ENCODE data around the gene SEC24B. TPM values are rescaled to one million over a fixed set of nuclear protein-coding genes. Genes with fewer than 3 reads are reported as not detected.
"Not testable (repeated sequence)": the region's sequence is repeated elsewhere in the genome, so short reads cannot be mapped to it uniquely, and the experiment has no call there.

The SEC24B gene
- total RNA-seq, 6 donors from 2014 or later = 17.4 to 38.8 (median 29.2) TPM

GRCh38 chr4:109506890-109507289 is 73.3 kb downstream of the SEC24B start:
- no peak for ATAC-seq (ENCODE audit: low FRiP score in 2 of 2)

GRCh38 chr4:109510687-109511086 is 77.1 kb downstream of the SEC24B start:
- no peaks in the 10 kb centered on the region for H3K4me1 ChIP-seq
- TF ChIP-seq CTCF (IDR thresholded peaks at IDR 0.05) (no peak), POLR2A (IDR thresholded peaks at IDR 0.05) (no peak), EP300 (IDR thresholded peaks at IDR 0.05) (no peak), POLR2AphosphoS5 (IDR thresholded peaks at IDR 0.05) (no peak)
- H3K9me3 ChIP-seq = no peaks in the 10 kb centered on the region
- no peak overlapping the region for H3K4me3 ChIP-seq
- ATAC-seq (ENCODE audit: low FRiP score in 2 of 2) (no peak), DNase-seq (no peak)
- no peak overlapping the region for H3K27ac ChIP-seq
- H3K27me3 ChIP-seq = no peaks in the 10 kb centered on the region
- whole genome bisulfite sequencing, 2 donors = 68 to 71% methylated on average over 2 of the region's 2 CpGs
- peaks cover 2 to 82% (median 27%) of the 10 kb centered on the region in 4 donors for H3K36me3 ChIP-seq

More at GRCh38 chr4:109506890-109507289, 73.3 kb downstream of the SEC24B start:
- H3K27ac ChIP-seq = no peak overlapping the region
- no peaks in the 10 kb centered on the region for H3K9me3 ChIP-seq
- no peaks in the 10 kb centered on the region for H3K4me1 ChIP-seq
- DNase-seq = no peak
- peaks cover 0 to 58% (median 14%) of the 10 kb centered on the region in 4 donors for H3K36me3 ChIP-seq
- H3K4me3 ChIP-seq = no peak overlapping the region
- TF ChIP-seq POLR2A (IDR thresholded peaks at IDR 0.05) (no peak), CTCF (IDR thresholded peaks at IDR 0.05) (no peak), EP300 (IDR thresholded peaks at IDR 0.05) (no peak), POLR2AphosphoS5 (IDR thresholded peaks at IDR 0.05) (no peak)
- H3K27me3 ChIP-seq = no peaks in the 10 kb centered on the region

- Histone ChIP-seq H3K27ac (no peak overlapping the region), H3K36me3 (peaks cover 2 to 84% (median 30%) of the 10 kb centered on the region in 4 donors), H3K4me1 (no peaks in the 10 kb centered on the region), H3K4me3 (no peak overlapping the region), H3K9me3 (no peaks in the 10 kb centered on the region), H3K27me3 (no peaks in the 10 kb centered on the region)
- no peak for ATAC-seq (ENCODE audit: low FRiP score in 2 of 2)
- DNase-seq = no peak
- 44 to 56% methylated on average over 2 of the region's 2 CpGs for WGBS, 2 donors
- no peak for TF ChIP-seq POLR2A (IDR thresholded peaks at IDR 0.05)
- no peak for TF ChIP-seq CTCF (IDR thresholded peaks at IDR 0.05)
- TF ChIP-seq EP300 (IDR thresholded peaks at IDR 0.05) = no peak
- TF ChIP-seq POLR2AphosphoS5 (IDR thresholded peaks at IDR 0.05) = no peak
These were observed 77.8 kb downstream of the SEC24B start for GRCh38 chr4:109511414-109511813.

GRCh38 chr4:109513368-109513767 is 79.8 kb downstream of the SEC24B start:
- H3K9me3 ChIP-seq; H3K4me1 ChIP-seq; ATAC-seq (ENCODE audit: low FRiP score in 2 of 2); H3K27ac ChIP-seq; H3K4me3 ChIP-seq; H3K27me3 ChIP-seq: not testable (repeated sequence)
- DNase-seq = peak in 1 of 2 donors; percentile 53
- 96 to 97% methylated on average over 12 of the region's 12 CpGs for WGBS, 2 donors
- peaks cover 2 to 84% (median 30%) of the 10 kb centered on the region in 4 donors for H3K36me3 ChIP-seq

GRCh38 chr4:109532182-109532581 is 98.6 kb downstream of the SEC24B start:
- H3K4me3 ChIP-seq = no peak overlapping the region
- no peak for DNase-seq
- no peaks in the 10 kb centered on the region for H3K4me1 ChIP-seq
- H3K27ac ChIP-seq = no peak overlapping the region
- TF ChIP-seq EP300 (IDR thresholded peaks at IDR 0.05) (no peak), POLR2A (IDR thresholded peaks at IDR 0.05) (no peak), CTCF (IDR thresholded peaks at IDR 0.05) (no peak), POLR2AphosphoS5 (IDR thresholded peaks at IDR 0.05) (no peak)
- peaks cover 39 to 97% (median 66%) of the 10 kb centered on the region in 4 donors for H3K36me3 ChIP-seq
- H3K27me3 ChIP-seq = no peaks in the 10 kb centered on the region
- no peak for ATAC-seq (ENCODE audit: low FRiP score in 2 of 2)
- no peaks in the 10 kb centered on the region for H3K9me3 ChIP-seq
